Occipital lobe (tissue), 2 donors: ENCODE data around the gene BHLHE23. TPM values are rescaled to one million over a fixed set of nuclear protein-coding genes. Genes with fewer than 3 reads are reported as not detected.

Experiments used
- DNase-seq: peaks from one replicate; lab custom pipeline; 2025; lab: John Stamatoyannopoulos, UW
- total RNA-seq: library from RNA; depleted of rRNA; stranded (reverse); fragments of >200 nt; gene quantifications from one replicate; pipeline ENCODE4 v1.2.3, GENCODE V29; 2014

BHLHE23 gene
- total RNA-seq, 1 donor from 2014 or later = not detected

DNA sequence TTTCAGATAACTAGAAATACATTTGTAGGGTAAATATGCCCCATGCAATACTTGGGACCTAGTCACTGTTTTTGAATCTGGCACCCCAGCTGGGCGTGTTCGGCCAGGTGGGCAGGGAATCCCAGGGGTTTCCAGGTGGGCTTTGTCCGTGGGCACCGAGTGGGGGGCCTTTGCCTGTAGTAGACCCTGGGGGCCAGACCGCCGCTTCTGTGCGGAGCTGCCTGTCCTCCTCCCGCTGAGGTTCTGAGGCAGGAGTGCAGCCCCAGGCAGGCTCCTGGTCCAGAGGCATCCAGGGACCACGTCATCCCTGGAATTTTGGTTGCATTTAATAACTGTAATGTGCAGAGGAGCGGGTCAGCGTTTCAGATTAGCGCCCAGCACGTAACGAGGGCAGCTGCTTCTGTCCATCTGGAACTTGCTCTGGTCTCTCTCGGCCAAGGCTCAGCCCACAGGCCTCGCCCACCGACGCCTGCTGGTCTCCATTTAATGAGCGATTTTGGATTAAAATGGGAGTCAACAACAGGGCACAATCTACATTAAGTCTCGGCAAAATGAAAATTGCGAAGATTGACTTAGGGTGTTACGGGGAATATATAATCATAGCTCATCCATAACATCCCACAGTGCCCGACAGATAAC is 12.8 kb downstream of the BHLHE23 start:
- DNase-seq = no peak

DNA sequence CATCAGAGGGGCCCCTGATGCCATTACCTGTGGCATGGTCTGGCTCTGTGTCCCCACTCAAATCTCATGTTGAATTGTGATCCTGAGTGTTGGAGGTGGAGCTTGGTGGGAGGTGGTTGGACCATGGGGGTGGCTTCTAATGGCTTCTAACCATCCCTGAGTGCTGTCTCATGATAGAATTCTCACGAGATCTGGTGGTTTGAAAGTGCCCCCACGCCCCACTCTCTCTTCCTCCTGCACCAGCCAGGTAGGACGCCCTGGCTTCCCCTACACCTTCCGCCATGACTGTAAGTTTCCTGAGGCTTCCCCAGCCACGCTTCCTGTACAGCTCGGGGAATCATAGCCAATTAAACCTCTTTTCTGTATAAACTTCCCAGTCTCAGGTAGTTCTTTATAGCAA is 14.9 kb downstream of the BHLHE23 start:
- no peak for DNase-seq

DNA sequence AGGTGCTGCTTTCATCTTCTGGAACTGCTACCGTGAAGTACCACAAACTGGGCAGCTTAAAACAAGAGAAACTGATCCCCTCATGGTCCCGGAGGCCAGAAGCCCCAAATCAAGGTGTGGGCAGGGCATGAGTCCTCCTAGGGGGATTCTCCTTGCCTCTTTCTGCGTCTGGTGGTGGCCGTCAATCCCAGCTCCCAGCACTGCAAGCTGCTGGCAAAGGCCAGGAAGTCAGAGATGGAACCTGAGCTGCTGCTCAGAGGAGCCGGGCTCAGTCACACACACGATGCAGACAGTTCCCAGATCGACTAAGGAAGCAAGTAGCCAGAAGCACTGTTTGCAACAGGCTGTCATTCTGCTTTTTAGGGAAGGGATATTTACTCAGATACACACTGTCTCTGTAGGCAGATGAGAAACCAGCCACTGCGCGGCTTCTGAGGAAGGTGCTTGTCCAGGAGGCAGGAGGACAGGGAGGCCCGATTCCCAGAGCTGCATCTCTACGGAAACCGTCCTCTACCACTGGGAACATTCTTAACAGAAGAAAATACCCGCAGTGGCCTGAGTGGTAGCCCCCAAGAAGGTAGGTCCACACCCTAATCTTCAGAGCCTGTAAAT is 15.5 kb downstream of the BHLHE23 start:
- DNase-seq = no peak

DNA sequence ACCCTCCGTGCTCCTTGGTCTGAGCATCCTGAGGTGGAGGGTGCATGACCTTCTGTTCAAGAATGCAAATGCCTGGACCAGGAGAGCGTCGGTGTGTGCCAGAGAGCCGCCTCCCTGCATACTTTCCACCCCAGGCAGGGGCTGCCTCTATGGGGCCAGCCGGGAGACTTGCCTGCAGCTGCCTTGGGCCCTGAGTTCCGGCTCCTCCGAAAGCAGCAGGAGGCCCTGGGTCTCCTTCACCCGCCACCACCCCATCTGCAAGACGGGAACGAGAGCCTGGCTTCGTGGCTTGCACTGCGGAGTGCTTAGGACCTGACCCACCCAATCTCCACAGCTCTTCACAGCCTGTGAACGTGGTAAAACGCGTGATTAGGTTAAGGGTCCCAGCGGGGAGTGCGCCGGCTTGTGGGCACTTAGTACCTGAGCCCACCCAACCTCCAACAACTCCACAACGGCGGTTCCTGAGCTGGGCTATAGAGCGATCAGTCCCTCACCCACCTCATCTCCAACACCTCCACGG is 16.4 kb downstream of the BHLHE23 start:
- DNase-seq = no peak

DNA sequence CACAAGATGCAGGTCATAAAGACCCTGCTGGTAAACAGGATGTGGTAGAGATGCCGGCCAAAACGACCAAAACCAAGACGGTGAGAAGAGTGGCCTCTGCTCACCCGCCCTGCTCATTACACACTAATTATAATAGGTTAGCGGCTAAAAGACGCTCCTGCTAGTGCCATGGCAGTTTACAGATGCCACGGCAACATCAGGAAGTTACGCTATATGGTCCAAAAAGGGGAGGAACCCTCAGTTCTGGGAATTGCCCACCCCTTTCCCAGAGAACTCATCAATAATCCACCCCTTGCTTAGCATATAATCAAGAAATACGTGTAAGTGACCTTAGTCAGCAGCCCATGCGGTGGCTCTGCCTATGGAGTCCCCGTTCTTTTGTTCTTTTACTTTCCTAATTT is 17.6 kb downstream of the BHLHE23 start:
- DNase-seq = no peak

DNA sequence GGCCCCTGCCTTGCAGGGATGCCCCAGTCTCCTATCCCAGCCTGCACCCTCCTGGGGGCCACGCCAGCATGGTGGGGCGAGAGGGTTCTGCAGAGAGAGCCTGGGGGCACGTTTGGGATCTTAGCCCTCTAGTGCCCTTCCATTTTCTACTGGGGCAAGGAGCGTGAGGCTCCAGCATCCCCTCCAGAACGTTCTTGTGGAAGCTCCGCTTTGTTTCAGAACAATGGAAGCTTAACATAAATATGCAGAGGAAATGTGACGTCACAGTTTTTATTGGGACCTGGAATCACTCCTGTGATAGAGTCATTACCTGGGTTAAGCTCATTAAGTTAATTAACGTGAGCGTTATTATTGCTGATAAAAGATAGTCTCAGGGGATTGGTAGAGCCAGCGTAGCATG is 19.6 kb downstream of the BHLHE23 start:
- DNase-seq = no peak

DNA sequence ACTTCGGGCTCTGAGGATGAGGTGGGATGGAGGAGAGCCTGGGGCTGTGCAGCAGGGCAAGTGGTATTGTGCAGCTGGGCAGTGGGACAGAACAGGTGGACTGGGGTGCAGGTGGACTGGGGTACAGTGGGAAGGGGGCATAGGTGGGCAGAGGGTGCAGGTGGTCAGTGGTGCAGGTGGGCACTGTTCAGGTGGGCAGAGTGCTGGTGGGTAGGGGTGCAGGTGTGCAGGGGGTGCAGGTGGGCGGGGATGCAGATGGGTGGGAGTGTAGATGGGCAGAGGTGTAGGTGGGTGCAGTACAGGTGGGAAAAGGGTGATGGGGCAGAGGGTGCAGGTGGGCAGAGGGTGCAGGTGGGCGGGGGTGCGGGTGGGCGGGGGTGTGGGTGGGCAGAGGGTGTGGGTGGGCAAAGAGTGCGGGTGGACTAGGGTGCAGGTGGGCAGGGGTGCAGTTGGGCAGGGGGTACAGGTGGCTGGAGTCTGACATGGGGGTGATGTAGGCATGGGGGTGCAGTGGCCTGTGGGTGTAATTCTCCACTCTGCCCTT is 20.4 kb downstream of the BHLHE23 start:
- DNase-seq = no peak

DNA sequence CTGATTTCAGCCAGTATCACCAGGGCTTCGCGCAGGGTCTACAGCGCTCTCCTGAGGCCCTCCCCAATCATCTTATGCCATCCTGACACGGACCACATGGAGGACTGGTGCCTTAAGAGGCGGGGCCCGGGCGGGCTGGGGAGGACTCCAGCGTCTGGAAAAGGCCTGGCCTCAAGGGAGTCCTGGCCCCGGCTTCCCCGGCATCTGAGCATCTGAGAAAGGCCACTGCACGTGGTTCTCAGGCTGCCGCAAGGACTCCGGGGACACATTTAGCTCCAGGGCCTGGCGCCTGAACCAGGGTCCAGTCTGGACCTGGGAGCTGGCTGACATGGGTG is 21.4 kb downstream of the BHLHE23 start:
- no peak for DNase-seq

DNA sequence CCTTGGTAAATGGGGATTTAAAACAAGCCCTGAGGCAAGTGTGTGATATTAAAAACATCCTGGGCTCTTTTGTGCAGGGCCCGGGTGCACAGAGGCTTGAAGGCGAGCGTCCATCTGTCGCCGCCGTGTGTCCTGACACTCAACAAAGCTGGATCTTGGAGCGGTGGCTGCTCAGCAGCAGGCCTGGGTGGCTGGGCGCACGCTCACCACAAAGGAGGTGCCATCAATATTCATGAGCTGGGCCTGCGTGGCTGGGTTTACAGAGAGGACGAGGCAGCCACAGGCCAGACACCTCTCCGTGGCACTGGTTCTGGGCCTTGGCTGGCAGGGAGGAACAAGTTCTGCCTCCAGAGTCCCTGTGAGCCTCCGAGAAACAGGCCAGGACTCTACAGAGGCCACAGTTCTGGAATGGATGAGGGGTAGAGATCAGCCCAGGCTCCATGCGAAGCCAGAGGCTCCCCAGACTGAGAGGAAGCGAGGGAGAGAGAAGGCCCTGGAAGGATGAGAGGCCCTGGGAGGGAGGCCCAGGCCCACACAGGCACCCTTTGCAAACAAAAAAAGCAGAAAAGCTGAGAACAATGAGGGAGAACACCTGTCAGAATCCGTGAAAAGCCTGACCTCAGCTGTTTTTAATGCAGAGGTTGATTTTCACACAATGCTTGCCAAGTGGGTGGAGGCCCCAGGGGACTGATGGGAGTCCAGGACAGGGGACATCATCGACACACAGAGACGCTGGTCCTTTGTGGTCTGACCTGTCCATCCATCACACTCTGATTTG is 21.9 kb downstream of the BHLHE23 start:
- no peak for DNase-seq

DNA sequence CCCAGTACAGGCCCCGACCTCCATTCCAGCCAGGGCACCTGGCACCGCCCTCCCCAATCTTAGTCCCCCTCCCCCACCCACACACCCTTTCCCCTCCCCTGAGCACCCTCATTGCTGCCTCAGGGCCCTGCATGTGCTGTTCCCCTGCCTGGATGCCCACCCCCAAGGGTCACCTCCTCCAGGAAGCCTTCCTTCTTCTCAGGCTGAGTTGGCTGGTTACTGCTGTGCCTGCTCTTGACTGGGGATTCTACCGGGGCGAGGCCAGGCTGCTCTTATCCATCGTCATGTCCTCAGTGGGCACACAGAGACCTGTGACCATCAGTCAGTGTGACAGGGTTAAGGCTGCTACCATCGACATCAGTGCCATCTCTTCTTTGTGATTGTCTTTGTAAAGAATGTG is 23.6 kb downstream of the BHLHE23 start:
- no peak for DNase-seq

DNA sequence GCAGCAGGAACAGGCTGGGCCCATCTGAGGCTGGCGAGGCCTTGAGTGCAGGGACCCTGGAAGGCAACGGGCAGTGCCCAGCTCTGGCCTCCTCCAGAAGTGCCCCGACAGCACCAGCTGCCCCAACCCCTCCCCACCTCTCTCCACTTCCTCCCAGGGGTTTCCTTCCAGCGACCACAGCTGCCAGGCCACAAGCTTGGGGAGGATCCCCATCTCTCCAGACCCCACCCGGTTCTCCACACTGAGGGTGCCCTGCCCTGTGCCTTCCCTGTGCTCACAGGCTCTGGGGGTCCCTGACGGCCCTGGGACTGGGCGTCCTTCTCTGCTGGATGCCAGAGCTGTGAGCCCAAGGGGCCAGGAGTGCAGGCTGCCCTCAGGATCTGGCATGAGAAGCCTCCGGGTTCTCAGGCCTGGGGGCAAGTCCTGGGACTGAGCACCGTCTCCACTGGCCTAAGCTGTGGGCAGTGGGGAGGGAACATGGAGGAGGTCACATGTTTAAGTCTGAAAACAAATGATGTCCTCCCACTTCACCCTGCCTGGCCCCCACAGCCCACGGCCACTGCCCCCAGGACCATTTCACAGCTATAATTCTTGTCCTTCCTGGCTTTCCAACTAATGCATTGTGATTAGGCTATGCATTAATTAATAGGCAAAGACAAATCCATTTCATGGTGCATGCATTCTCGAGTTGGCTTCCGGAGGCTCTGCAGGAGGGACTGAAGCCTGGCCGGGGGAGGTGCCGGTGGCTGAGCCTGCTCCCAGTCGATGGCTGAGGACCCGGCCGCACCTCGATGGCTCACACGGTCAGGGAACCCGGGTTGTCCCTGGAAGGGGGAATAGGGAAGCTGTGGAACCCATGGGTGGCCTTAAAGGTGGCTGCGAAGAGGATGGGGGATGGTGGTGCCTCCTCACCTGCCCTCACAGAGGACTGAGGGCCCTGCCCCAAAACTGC is 24.4 kb downstream of the BHLHE23 start:
- no peak for DNase-seq

DNA sequence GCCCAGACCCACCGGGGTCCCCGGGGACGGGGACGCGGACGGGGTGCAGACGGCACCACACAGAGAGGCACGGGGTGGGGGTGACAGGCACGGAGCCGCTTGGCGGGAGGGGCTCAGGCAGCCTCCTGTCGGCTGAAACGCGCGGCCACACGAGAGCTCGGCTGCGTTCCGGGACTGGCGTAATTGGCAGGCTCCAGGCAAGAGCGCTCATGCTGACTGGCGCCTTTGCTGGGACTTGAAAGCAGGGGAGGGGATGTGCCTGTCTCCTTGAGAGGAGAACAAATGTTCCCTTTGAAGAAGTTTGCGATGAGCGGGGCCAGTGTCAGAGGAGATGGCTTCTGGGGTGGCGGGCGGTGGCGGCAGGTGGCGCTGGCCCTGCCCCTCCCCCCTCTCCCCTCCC is 25.8 kb downstream of the BHLHE23 start:
- no peak for DNase-seq

DNA sequence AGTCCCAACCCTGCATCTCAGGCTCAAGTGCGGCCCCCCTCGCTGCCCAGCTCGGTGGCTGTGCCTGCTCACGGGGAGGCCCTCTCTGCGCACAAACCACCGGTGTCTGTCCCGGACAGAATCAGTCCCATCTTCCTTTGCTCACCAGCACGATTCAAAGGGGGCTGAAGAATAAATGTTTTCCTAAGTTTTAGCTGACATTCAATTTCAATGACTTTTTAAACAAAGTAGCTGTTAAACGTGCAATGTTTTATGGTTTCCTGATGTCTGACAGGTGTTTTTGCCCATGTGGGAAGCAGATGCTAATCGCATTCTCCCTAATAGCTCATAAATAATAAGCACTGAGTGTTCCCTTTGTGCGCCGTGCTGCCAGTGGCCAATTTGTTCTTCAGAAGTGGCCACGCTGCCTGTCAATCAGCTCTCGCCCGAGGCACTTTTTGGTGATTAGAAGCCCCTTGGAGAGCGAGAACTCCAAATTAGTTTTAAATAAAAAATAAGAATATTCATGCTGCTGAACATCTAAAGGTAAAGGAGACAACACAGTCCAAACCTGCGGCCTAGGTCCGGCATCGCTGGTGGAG is 26.3 kb downstream of the BHLHE23 start:
- DNase-seq = no peak

DNA sequence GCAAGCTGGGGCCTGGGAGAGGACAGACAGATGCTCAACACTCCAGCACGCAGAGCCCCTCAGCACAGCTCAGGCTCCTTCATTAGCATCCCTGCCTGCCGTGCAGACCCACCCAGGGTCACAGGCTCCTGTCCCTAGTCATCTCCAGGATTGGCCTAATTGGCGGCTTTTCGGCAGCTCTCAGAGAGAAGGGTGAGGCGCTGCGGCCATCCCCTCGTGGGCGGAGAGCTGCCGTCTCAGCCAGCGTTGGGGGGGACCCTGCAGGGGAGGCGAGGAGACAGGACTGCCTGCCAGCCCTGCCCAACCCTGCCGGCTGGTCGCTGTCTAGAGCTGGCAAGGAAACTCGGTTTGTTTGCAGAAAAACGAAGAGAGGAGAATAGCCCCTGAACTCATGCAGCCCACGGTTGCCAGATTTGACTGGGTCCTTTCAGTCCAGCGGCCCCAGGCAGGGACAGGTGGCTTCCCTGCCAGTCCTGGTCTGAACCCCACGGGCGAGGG is 26.8 kb downstream of the BHLHE23 start:
- DNase-seq = no peak

DNA sequence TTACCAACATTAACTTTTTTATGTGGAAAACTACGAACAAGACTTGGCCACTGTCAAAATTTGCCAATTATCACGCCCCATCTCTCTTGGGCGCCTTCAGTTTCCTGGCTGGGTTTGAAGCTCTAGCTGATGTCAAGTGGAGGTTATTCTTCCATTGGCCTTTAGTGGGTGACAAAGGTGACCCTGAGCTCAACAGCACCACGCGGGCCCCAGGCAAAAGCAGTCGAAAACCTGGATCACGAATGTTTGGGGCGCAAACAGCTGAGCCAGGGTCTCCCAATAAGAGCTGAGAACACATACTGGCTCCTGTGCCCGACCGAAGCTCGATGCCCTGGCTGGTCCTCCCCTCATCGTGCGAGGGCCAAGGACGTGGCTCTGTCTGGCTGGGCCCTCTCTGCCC is 27.5 kb downstream of the BHLHE23 start:
- no peak for DNase-seq

DNA sequence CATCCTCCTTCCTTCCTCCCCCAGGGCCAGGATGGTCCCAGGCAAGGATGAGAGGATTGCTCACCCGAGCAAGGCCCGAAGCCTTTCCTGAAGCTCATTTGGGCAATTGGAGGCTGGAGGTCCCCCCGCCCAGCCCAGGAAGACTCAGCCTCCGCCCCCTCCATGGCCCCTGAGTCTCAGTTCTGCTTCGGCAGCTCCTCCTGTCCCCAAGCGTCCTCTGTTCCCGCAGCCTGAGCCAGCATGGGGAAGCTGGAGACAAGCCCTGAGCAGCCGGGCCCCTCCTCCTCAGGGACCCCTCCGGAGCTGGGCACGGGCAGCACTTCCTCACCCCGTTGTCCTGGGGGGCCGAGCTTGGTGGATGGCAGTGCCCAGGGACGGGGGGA is 28.2 kb downstream of the BHLHE23 start:
- no peak for DNase-seq

DNA sequence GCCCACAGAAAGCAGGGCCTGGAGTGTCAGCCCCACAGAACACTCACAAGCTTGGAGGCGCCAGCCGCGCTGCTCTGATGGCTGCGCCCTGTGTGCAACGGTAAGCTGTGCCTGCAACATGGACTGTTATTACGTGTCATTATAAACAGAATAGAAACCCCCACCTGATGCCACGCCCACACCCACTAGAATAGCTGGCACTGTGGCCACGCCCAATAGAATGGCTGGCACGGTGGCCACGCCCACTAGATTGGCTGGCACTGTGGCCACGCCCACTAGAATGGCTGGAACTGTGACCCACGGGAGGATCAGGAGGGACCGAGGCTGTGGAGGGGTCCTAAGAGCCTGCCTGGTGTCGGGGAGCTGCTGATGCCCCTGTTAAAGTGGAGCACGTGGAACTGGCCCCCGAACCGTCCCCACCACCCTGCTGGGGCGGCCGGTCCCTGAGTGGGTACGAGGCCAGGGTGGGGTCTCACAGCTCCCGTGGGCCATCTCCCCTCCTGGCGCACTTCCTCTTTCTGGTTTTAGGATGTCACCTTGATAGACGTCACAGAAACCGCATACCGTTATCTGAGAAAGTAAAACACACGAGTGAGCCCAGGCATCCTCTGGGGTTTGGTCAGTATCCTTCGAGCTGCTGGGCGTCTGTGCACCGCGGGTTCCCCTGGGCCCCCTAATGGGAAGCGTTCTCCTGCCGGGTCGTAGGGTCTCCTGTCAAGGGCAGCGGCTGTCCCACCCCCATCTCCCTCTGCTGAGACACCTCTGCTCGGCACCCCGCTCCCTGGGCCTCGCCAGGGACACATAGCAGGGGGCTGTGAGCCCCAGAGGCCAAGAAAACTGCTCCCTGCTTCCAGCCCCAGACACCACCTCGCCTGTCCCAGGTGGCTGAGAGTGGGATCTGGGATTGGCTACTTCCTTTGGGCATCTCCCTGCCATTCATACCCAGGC is 28.9 kb downstream of the BHLHE23 start:
- DNase-seq = no peak

DNA sequence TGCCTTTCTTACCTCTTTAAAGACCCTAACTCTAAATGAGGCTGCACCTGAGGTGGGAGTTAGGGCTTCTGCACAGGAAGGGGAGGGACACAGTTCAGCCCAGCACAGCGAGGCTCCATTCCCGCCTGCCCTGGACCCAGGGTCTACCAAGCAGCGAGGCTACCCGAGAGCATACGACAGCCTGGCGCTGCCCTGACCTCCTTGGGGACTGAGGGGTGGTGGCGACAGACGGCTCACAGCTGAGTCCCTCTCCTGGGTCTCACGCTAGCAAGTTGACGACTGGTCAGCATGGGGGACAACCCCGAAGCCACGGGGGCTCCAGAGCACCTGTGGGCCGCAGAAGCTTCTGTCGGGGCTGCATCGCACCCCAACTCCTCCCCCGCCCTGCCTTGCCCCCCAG is 29.9 kb downstream of the BHLHE23 start:
- DNase-seq = no peak

DNA sequence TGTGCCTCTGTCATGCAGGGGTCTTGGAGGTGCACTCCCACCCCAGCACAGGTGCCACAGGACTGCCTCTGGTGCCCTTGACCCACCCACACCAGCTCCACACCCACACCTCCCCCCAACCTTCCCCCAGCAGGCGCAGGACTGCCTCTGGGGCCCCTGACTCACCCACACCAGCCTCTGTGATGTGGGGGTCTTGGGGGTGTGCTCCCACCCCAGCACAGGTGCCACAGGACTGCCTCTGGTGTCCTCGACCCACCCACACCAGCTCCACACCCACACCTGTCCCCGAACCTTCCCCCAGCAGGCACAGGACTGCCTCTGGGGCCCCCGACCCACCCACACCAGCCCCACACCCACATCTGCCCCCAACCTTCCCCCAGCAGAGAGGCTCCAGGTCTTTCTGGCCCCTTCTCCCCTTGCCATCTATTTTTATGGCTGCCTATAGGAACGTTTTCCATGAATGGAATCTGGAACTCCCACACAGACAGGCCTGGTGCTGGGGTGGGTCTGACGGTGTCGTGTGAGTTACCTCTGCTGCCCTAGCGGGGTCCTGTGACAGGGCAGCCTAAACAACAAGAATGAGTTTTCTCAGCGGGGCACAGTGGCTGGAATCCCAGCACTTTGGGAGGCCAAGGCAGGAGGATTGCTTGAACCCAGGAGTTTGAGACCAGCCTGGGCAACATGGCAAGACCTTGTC is 30.8 kb downstream of the BHLHE23 start:
- no peak for DNase-seq
